GM13976 (cell line): Measurements from ENCODE around the gene CAMK1D.
"Not testable (repeated sequence)": the region's sequence is repeated elsewhere in the genome, so short reads cannot be mapped to it uniquely, and the experiment has no call there.

Source experiments
- DNase-seq: peaks from one replicate; pipeline ENCODE4 v3.0.0; 2012; ENCODE audit warnings: low spot score
- CTCF ChIP-seq: IDR thresholded peaks from 2 replicates; pipeline ENCODE4 v1.5.1; 2012; ENCODE audit warnings: borderline replicate concordance, mild to moderate bottlenecking; ENCODE audit not compliant: insufficient read depth; ENCODE audit errors: extremely low read depth, missing control alignments, control extremely low read depth
- in situ Hi-C: fragments of 300-500 bp; cut with MboI; formaldehyde crosslinking; loops from one replicate; pipeline ENCODE4 v1.12.0; 2022; ENCODE audit warnings: low sequenced_read_pairs, mixed read lengths, inconsistent platforms; ENCODE audit not compliant: unreplicated experiment

Gene CAMK1D

GRCh38 chr10:12854988-12855387 is 505.6 kb downstream of the CAMK1D start:
- in situ Hi-C loops: no loop called here
- DNase-seq: no peak
- TF ChIP-seq CTCF: no peak

- DNase-seq: no peak
- TF ChIP-seq CTCF: no peak
- in situ Hi-C loops: no loop called here
Measured at GRCh38 chr10:12862459-12862858, 513.1 kb downstream of the CAMK1D start.

- DNase-seq, in situ Hi-C loops: not testable (repeated sequence)
Measured at GRCh38 chr10:12865515-12865914, 516.2 kb downstream of the CAMK1D start.

GRCh38 chr10:12868229-12868628 is 518.9 kb downstream of the CAMK1D start:
- no peak for TF ChIP-seq CTCF
- DNase-seq: no peak
- in situ Hi-C loops: no loop called here

GRCh38 chr10:12869427-12869826 is 520.1 kb downstream of the CAMK1D start:
- DNase-seq: no peak
- in situ Hi-C loops: no loop called here

GRCh38 chr10:12872577-12872976 is 523.2 kb downstream of the CAMK1D start:
- DNase-seq: no peak
- in situ Hi-C loops: no loop called here
- TF ChIP-seq CTCF: no peak

More at GRCh38 chr10:12869427-12869826, 520.1 kb downstream of the CAMK1D start:
- TF ChIP-seq CTCF: no peak

GRCh38 chr10:12873172-12873571 is 523.8 kb downstream of the CAMK1D start:
- no peak for TF ChIP-seq CTCF
- in situ Hi-C loops: no loop called here
- no peak for DNase-seq

GRCh38 chr10:12874501-12874900 is 525.2 kb downstream of the CAMK1D start:
- in situ Hi-C loops: no loop called here
- no peak for TF ChIP-seq CTCF

More at GRCh38 chr10:12874501-12874900, 525.2 kb downstream of the CAMK1D start:
- no peak for DNase-seq
